SU-DHL-6 (cell line): ENCODE data around the gene CDYL2.

Experiments used
- EZH2phosphoT487 ChIP-seq: fragments of 200-600 bp; sonication (generic), shearing (Covaris generic); conservative IDR thresholded peaks from 2 replicates; pipeline ENCODE4 v1.6.1; 2018; ENCODE audit warnings: mild to moderate bottlenecking, antibody characterized with exemption, low read length, moderate library complexity, mixed read lengths
- TF ChIP-seq, protein P1 (sequence below): fragments of 200-600 bp; sonication (generic); IDR thresholded peaks from one replicate; pipeline ENCODE4 v1.5.1; 2017; ENCODE audit warnings: antibody characterized with exemption, mild to moderate bottlenecking, low read length, moderate library complexity; ENCODE audit not compliant: insufficient read depth, poor library complexity, severe bottlenecking

DNA sequence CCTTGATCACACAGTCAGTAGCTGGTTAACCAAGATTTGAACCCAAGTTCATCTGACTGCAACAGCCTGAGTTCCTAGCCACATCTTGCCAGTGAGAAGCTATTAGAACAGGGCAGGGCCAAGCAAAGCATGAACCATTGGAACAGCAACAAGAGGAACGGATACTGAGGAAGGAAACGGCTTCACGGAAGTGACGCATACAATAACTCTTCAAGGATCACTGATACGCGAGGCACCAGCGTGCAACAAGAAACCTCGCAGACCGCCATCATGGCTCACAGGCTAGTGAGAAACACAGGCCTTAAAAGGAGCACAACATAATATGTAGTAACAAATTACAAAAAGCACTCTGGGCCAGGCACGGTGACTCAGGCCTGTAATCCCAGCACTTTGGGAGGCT is 114.9 kb downstream of the CDYL2 start:
- TF ChIP-seq, protein P1, sequence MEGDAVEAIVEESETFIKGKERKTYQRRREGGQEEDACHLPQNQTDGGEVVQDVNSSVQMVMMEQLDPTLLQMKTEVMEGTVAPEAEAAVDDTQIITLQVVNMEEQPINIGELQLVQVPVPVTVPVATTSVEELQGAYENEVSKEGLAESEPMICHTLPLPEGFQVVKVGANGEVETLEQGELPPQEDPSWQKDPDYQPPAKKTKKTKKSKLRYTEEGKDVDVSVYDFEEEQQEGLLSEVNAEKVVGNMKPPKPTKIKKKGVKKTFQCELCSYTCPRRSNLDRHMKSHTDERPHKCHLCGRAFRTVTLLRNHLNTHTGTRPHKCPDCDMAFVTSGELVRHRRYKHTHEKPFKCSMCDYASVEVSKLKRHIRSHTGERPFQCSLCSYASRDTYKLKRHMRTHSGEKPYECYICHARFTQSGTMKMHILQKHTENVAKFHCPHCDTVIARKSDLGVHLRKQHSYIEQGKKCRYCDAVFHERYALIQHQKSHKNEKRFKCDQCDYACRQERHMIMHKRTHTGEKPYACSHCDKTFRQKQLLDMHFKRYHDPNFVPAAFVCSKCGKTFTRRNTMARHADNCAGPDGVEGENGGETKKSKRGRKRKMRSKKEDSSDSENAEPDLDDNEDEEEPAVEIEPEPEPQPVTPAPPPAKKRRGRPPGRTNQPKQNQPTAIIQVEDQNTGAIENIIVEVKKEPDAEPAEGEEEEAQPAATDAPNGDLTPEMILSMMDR: no peak
- TF ChIP-seq EZH2phosphoT487: no peak
